SK-N-MC (cell line): ENCODE results near the gene HIC1.

Experiments used
- EZH2 ChIP-seq: fragments of 200-600 bp; sonication (generic); IDR thresholded peaks from one replicate; pipeline ENCODE4 v1.6.1; 2017; ENCODE audit warnings: antibody characterized with exemption
- FOXP2 ChIP-seq: optimal IDR thresholded peaks from 2 replicates; pipeline ENCODE3; 2011; ENCODE audit warnings: mild to moderate bottlenecking, moderate library complexity; ENCODE audit not compliant: insufficient read depth; ENCODE audit errors: extremely low read length, control extremely low read depth
- POLR2AphosphoS5 ChIP-seq: IDR thresholded peaks from 2 replicates; pipeline ENCODE4 v1.6.1; 2012; ENCODE audit warnings: mild to moderate bottlenecking, low read depth, low read length, borderline replicate concordance

DNA sequence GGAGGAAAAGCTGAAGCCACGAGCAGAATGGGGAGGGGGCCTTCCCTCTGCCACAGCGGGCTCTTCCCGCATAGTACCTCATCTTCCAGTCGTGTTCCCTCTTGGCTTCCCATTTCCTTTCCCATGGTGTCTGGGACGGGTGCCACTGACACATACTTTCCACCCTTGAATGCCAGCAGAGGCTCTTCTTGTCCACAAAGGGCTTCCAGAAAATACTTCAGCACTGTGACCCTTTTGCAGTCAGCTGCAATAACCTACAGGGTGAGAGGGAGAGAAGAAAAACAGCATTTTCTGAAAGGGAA, 30.7 kb downstream of the HIC1 start:
- TF ChIP-seq POLR2AphosphoS5 (no peak), EZH2 (no peak), FOXP2 (no peak)
